Measurements from ENCODE around the gene MAPK6. TPM values are rescaled to one million over a fixed set of nuclear protein-coding genes. Genes with fewer than 3 reads are reported as not detected.

Gene MAPK6
- total RNA-seq, 4 donors from 2014 or later: 30.3 to 69.4 (median 42.0) TPM

GRCh38 chr15:52037889-52038505 lies 19.0 kb downstream of the MAPK6 start:
- WGBS, 2 donors (ENCODE audit: low coverage in 1 of 2): 61 to 75% methylated on average over 2 of the region's 2 CpGs
- Histone ChIP-seq H3K4me1 (peaks cover 14 to 55% (median 20%) of the 10 kb centered on the region in 4 donors), H3K27ac (no peak overlapping the region), H3K36me3 (peaks cover 0 to 13% (median 0%) of the 10 kb centered on the region in 4 donors), H3K9me3 (peaks cover 3 to 6% of the 10 kb centered on the region in 2 donors), H3K4me3 (no peak overlapping the region), H3K27me3 (no peaks in the 10 kb centered on the region)
- no peak for DNase-seq
- in situ Hi-C loops (cut with MboI; ENCODE audit: low pct_ligation_motif_present in 1 of 4, low pct_unique_long_range_greater_than_20kb in 1 of 4, low sequenced_read_pairs in 3 of 4): loop anchor here in 1 of 4 donors (25.0 kb wide), 1 partner anchor 101 kb away; no protein-coding TSS in a partner anchor
- TF ChIP-seq POLR2A (IDR thresholded peaks at IDR 0.05): no peak
- intact Hi-C loops (cut with DNase I; ENCODE audit: low total_unique reads): no loop called here

- DNase-seq: no peak
- Histone ChIP-seq H3K27ac (peak overlapping the region in 3 of 4 donors; percentile 12 to 37 (median 20)), H3K27me3 (no peaks in the 10 kb centered on the region), H3K4me3 (no peak overlapping the region), H3K36me3 (no peaks in the 10 kb centered on the region), H3K9me3 (no peaks in the 10 kb centered on the region), H3K4me1 (peaks cover 14 to 62% (median 20%) of the 10 kb centered on the region in 4 donors)
- in situ Hi-C loops (cut with MboI; ENCODE audit: low pct_ligation_motif_present in 1 of 4, low pct_unique_long_range_greater_than_20kb in 1 of 4, low sequenced_read_pairs in 3 of 4) (loop anchor here in 1 of 4 donors (25.0 kb wide), 1 partner anchor 103 kb away; no protein-coding TSS in a partner anchor), intact Hi-C loops (cut with DNase I; ENCODE audit: low total_unique reads) (no loop called here)
- TF ChIP-seq POLR2A (IDR thresholded peaks at IDR 0.05) (no peak), CTCF (IDR thresholded peaks at IDR 0.05) (no peak), EP300 (IDR thresholded peaks at IDR 0.05; ENCODE audit: low read depth) (no peak), POLR2AphosphoS5 (IDR thresholded peaks at IDR 0.05) (no peak)
- 59 to 73% methylated on average over 2 to 3 of the region's 3 CpGs for WGBS, 2 donors (ENCODE audit: low coverage in 1 of 2)
Observed at GRCh38 chr15:52039925-52040781, 21.1 kb downstream of the MAPK6 start.

DNA sequence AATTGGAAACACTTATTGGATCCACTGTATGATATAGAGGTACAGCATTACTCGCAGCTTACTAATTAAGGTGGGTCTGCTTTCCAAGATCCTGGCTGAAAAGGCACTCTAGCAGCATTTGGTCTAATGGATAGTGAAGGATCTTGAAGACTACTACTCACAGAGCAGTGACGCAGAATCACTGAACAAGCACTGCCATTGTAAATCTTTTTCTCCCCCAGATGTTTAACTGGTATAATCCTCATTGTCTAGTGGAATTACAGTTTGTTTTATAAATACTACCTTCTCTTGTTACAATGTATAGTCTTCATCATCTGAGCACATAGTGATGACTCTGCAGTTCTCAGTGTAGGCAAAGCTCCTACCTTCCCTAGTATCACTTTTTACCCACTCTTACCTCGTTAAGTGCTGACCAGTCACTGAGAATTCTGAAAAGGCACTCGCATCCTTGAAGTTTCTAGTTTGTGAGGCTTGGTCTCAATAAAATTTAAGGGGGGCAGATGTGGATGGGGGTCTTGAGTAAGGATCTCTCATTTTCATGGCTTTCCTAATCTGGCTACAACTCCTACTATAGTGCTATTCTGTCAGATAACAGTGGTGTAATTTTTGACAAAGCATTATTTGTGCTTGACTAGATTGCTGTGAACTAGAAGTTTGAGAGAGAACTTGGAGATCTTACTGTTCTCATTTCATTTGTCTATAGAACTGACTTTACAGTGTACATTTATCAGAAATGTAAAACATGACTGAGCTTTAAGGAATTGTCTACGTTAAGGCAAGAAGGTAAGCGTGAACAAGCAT lies 23.2 kb downstream of the MAPK6 start:
- H3K27ac ChIP-seq: no peak overlapping the region
- DNase-seq: no peak

More for the DNA sequence above, 23.2 kb downstream of the MAPK6 start:
- intact Hi-C loops (cut with DNase I; ENCODE audit: low total_unique reads) (no loop called here), in situ Hi-C loops (cut with MboI; ENCODE audit: low pct_ligation_motif_present in 1 of 4, low pct_unique_long_range_greater_than_20kb in 1 of 4, low sequenced_read_pairs in 3 of 4) (loop anchor here in 1 of 4 donors (25.0 kb wide), 1 partner anchor 105 kb away; no protein-coding TSS in a partner anchor)
- Histone ChIP-seq H3K4me3 (no peak overlapping the region), H3K4me1 (peaks cover 10 to 59% (median 23%) of the 10 kb centered on the region in 4 donors), H3K36me3 (no peaks in the 10 kb centered on the region), H3K27me3 (no peaks in the 10 kb centered on the region), H3K9me3 (no peaks in the 10 kb centered on the region)
- WGBS, 2 donors (ENCODE audit: low coverage in 1 of 2): 79 to 92% methylated on average over 6 of the region's 6 CpGs
- TF ChIP-seq POLR2AphosphoS5 (IDR thresholded peaks at IDR 0.05) (no peak), CTCF (IDR thresholded peaks at IDR 0.05) (no peak), EP300 (IDR thresholded peaks at IDR 0.05; ENCODE audit: low read depth) (no peak), POLR2A (IDR thresholded peaks at IDR 0.05) (no peak)

Data from transverse colon (tissue), 4 donors.